ENCODE measurements around the gene MERTK. TPM values are rescaled to one million over a fixed set of nuclear protein-coding genes. Genes with fewer than 3 reads are reported as not detected.

MERTK gene
- total and polyA plus RNA-seq, 2 of the 13 experiments (the other 11 are each of a cell fraction or from before 2014, with no cell fraction given), result 37.3 to 44.7 TPM

- peak; percentile 36; the same call in 1 of the 2 replicates for TF ChIP-seq FOXO1 (CRISPR knock-in tag; IDR thresholded peaks at IDR 0.05)
- TF ChIP-seq ISL2 (CRISPR knock-in tag; IDR thresholded peaks at IDR 0.05), result peak; percentile 74; the same call in 1 of the 2 replicates
- TF ChIP-seq REXO4 (CRISPR knock-in tag; IDR thresholded peaks at IDR 0.05; ENCODE audit: borderline replicate concordance), result no peak
- TF ChIP-seq SUZ12 (IDR thresholded peaks at IDR 0.05; ENCODE audit: low read depth, low read length), result no peak
- TF ChIP-seq ZNF670 (CRISPR knock-in tag; IDR thresholded peaks at IDR 0.05; ENCODE audit: borderline replicate concordance), result peak; percentile 82; the same call in 1 of the 2 replicates
- no peak for TF ChIP-seq NPAS2 (CRISPR knock-in tag; IDR thresholded peaks at IDR 0.05; ENCODE audit: borderline replicate concordance)
- peak; percentile 76 for TF ChIP-seq HDAC1 (CRISPR knock-in tag; IDR thresholded peaks at IDR 0.05)
- TF ChIP-seq EHMT2 (IDR thresholded peaks at IDR 0.05; ENCODE audit: borderline replicate concordance, low read depth, low read length), result no peak
- no peak for TF ChIP-seq ZNF562 (CRISPR knock-in tag; IDR thresholded peaks at IDR 0.05; ENCODE audit: borderline replicate concordance)
- peak; percentile 92 for TF ChIP-seq ZNF546 (CRISPR knock-in tag; conservative IDR thresholded peaks at IDR 0.05)
- TF ChIP-seq ZNF510 (CRISPR knock-in tag; IDR thresholded peaks at IDR 0.05; ENCODE audit: low read depth), result peak; percentile 54; the same call in 1 of the 2 replicates
- no peak; the same call in 1 of the 2 replicates for TF ChIP-seq JUN (CRISPR knock-in tag; IDR thresholded peaks at IDR 0.05)
- TF ChIP-seq ZNF253 (CRISPR knock-in tag; IDR thresholded peaks at IDR 0.05; ENCODE audit: borderline replicate concordance), result 0 out of 2 replicates have a peak, but pooled peaks have one; percentile 56
- no peak for TF ChIP-seq MBNL3 (CRISPR knock-in tag; conservative IDR thresholded peaks at IDR 0.05)
- no peak for TF ChIP-seq MEF2D (CRISPR knock-in tag; IDR thresholded peaks at IDR 0.05)
- TF ChIP-seq GATA4 (IDR thresholded peaks at IDR 0.05; ENCODE audit: borderline replicate concordance, low read depth), result peak; percentile 40; the same call in 1 of the 2 replicates
- TF ChIP-seq HNRNPH1 (optimal IDR thresholded peaks at IDR 0.05; ENCODE audit: low read depth, low read length), result peak; percentile 67
- peak; percentile 58 for TF ChIP-seq TFDP2 (CRISPR knock-in tag; IDR thresholded peaks at IDR 0.05)
- no peak; the same call in 1 of the 2 replicates for TF ChIP-seq SP2 (CRISPR knock-in tag; IDR thresholded peaks at IDR 0.05)
- TF ChIP-seq FOXK2 (IDR thresholded peaks at IDR 0.05), result no peak
- TF ChIP-seq ZNF816 (CRISPR knock-in tag; IDR thresholded peaks at IDR 0.05; ENCODE audit: borderline replicate concordance), result peak; percentile 93
- no peak; the same call in 1 of the 2 replicates for TF ChIP-seq ZNF230 (CRISPR knock-in tag; IDR thresholded peaks at IDR 0.05)
- peak; percentile 55 for TF ChIP-seq IRF9 (CRISPR knock-in tag; IDR thresholded peaks at IDR 0.05; ENCODE audit: borderline replicate concordance)
- TF ChIP-seq ETV6 (CRISPR knock-in tag; conservative IDR thresholded peaks at IDR 0.05), result peak; percentile 79; the same call in 1 of the 2 replicates
- no peak for TF ChIP-seq SNAI1 (CRISPR knock-in tag; IDR thresholded peaks at IDR 0.05; ENCODE audit: borderline replicate concordance)
- TF ChIP-seq PBX3 (CRISPR knock-in tag; IDR thresholded peaks at IDR 0.05; ENCODE audit: borderline replicate concordance), result 0 out of 2 replicates have a peak, but pooled peaks have one; percentile 70
- no peak for TF ChIP-seq ZBTB8A (CRISPR knock-in tag; IDR thresholded peaks at IDR 0.05; ENCODE audit: borderline replicate concordance, low read depth)
Measured at GRCh38 chr2:111897924-111898702, at the start of gene MERTK (continued).
